Esophagus muscularis mucosa (tissue), 4 donors: ENCODE results near the gene ST6GAL2.

Experiments used
- CTCF ChIP-seq, 3 experiments: fragments of 200-600 bp in 2 of 3; fragments of 450-650 bp in 1 of 3; sonication (generic) in 2 of 3; IDR thresholded peaks; one replicate each; pipeline ENCODE4 v1.5.1; 2017 to 2019; ENCODE audit warnings: antibody characterized with exemption in 3 of 3, mild to moderate bottlenecking in 2 of 3, moderate library complexity in 1 of 3
- EP300 ChIP-seq: sonication (generic); formaldehyde crosslinking; IDR thresholded peaks from one replicate; pipeline ENCODE4 v1.6.1; 2017; ENCODE audit warnings: antibody characterized with exemption
- POLR2A ChIP-seq: fragments of 450-650 bp; IDR thresholded peaks from one replicate; pipeline ENCODE4 v1.6.1; 2017; ENCODE audit warnings: antibody characterized with exemption, moderate library complexity, mild to moderate bottlenecking, low read depth
- POLR2AphosphoS5 ChIP-seq, 2 donors: sonication (generic); formaldehyde crosslinking; IDR thresholded peaks; one replicate each; pipeline ENCODE4 v1.6.1; 2017; ENCODE audit warnings: antibody characterized with exemption in 2 of 2

DNA sequence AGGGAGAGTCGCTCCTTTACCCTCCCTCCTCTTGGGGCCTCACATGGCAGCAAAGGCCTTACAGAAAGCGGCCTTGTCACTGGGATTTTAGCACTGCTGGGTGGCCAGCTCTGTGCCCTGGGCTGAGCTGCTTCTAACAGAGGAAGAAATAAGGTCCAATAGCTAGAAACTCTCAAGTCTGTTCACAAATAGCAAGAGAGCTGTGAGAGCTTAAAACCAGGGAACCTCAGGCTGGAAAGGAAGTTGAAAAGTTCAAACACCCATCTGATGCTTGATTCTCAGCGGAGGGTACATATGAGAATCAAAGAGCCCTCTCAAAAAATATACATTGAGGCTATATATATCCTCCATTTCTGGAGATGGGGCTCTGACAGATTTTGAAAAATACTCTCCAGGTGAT is 54.7 kb downstream of the ST6GAL2 start:
- TF ChIP-seq CTCF (IDR thresholded peaks at IDR 0.05), result no peak
- TF ChIP-seq POLR2A, result no peak
- no peak for TF ChIP-seq POLR2AphosphoS5 (IDR thresholded peaks at IDR 0.05)
- no peak for TF ChIP-seq EP300
